ENCODE data around the gene ADAMTS12. TPM values are rescaled to one million over a fixed set of nuclear protein-coding genes. Genes with fewer than 3 reads are reported as not detected.

Gene ADAMTS12
- polyA plus RNA-seq, 1 donor (not counting 4 experiments of a cell fraction or from before 2014, with no cell fraction given), result 0.49 TPM

DNA sequence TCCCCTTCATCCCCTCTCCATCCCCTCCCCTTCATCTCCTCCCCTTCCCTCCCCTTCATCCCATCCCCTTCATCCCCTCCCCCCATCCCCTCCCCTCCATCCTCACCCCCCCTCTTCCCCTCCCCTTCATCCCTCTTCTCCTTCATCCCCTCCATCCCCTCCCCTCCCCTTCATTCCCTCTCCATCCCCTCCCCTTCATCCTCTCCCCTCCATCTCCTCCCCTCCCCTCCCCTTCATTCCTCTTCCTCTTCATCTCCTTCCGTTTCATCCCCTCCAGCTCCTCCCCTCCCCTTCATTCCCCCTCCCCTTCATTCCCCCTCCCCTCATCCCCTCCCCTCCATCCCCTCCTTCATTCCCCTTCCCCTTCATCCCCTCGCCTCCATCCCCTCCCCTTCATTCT, 410.9 kb downstream of the ADAMTS12 start:
- TF ChIP-seq EZH2 (IDR thresholded peaks at IDR 0.05; ENCODE audit: low read length) (no peak), CTCF (optimal IDR thresholded peaks at IDR 0.05 in 1 of 3, IDR thresholded peaks at IDR 0.05 in 1 of 3, conservative IDR thresholded peaks at IDR 0.05 in 1 of 3; ENCODE audit: extremely low read depth in 1 of 3, insufficient read depth in 2 of 3, low read length in 3 of 3) (no peak)
- H3K36me3 ChIP-seq (ENCODE audit: control insufficient read depth in 2 of 2, extremely low read depth in 1 of 2, insufficient read depth in 2 of 2, low read length in 2 of 2), result peaks cover 2 to 3% of the 10 kb centered on the region in 2 experiments
- dilution Hi-C loops (cut with MboI; ENCODE audit: extremely low pct_ligation_motif_present, low sequenced_read_pairs), result loop anchor here (25.0 kb wide), 1 partner anchor 456 kb away; the partner anchor contains the start of gene RXFP3
- H3K9ac ChIP-seq (ENCODE audit: control insufficient read depth, extremely low read depth, insufficient read depth, low read length), result no peak overlapping the region
- H3K79me2 ChIP-seq (ENCODE audit: control insufficient read depth, insufficient read depth, low read length), result no peaks in the 10 kb centered on the region
- no peaks in the 10 kb centered on the region for H4K20me1 ChIP-seq (ENCODE audit: control insufficient read depth, extremely low read depth, insufficient read depth, low read length)
- FAIRE-seq (no peak), DNase-seq (ENCODE audit: low read depth, low spot score) (no peak)
- no peaks in the 10 kb centered on the region for H3K27me3 ChIP-seq (ENCODE audit: control insufficient read depth, extremely low read depth, insufficient read depth, low read length)
- no peaks in the 10 kb centered on the region for H3K4me1 ChIP-seq (ENCODE audit: control insufficient read depth, extremely low read depth, insufficient read depth, low read length)
- H3K4me3 ChIP-seq (ENCODE audit: control insufficient read depth in 2 of 3, extremely low read depth in 1 of 3, insufficient read depth in 2 of 3, low read depth in 1 of 3, low read length in 3 of 3), result no peak overlapping the region
- H3K9me3 ChIP-seq (ENCODE audit: control insufficient read depth, low read depth, low read length), result no peaks in the 10 kb centered on the region
- no peaks in the 10 kb centered on the region for H3K9me1 ChIP-seq (ENCODE audit: control insufficient read depth, extremely low read depth, insufficient read depth, low read length)
- H3K4me2 ChIP-seq (ENCODE audit: control insufficient read depth, extremely low read depth, insufficient read depth, low read depth, low read length), result no peak overlapping the region
- H3K27ac ChIP-seq (ENCODE audit: control insufficient read depth, insufficient read depth, low read length), result no peak overlapping the region
- H2AFZ ChIP-seq (ENCODE audit: control insufficient read depth, low read length), result no peak overlapping the region

GRCh38 chr5:33479311-33479710, 412.5 kb downstream of the ADAMTS12 start:
- Histone ChIP-seq H3K4me1 (ENCODE audit: control insufficient read depth, extremely low read depth, insufficient read depth, low read length) (no peaks in the 10 kb centered on the region), H3K4me2 (ENCODE audit: control insufficient read depth, extremely low read depth, insufficient read depth, low read depth, low read length) (no peak overlapping the region), H3K79me2 (ENCODE audit: control insufficient read depth, insufficient read depth, low read length) (no peaks in the 10 kb centered on the region), H2AFZ (ENCODE audit: control insufficient read depth, low read length) (no peak overlapping the region), H3K36me3 (ENCODE audit: control insufficient read depth in 2 of 2, extremely low read depth in 1 of 2, insufficient read depth in 2 of 2, low read length in 2 of 2) (peaks cover 3 to 4% of the 10 kb centered on the region in 2 experiments), H3K4me3 (ENCODE audit: control insufficient read depth in 2 of 3, extremely low read depth in 1 of 3, insufficient read depth in 2 of 3, low read depth in 1 of 3, low read length in 3 of 3) (no peak overlapping the region), H4K20me1 (ENCODE audit: control insufficient read depth, extremely low read depth, insufficient read depth, low read length) (no peaks in the 10 kb centered on the region), H3K27ac (ENCODE audit: control insufficient read depth, insufficient read depth, low read length) (no peak overlapping the region), H3K9ac (ENCODE audit: control insufficient read depth, extremely low read depth, insufficient read depth, low read length) (no peak overlapping the region), H3K9me3 (ENCODE audit: control insufficient read depth, low read depth, low read length) (no peaks in the 10 kb centered on the region), H3K9me1 (ENCODE audit: control insufficient read depth, extremely low read depth, insufficient read depth, low read length) (no peaks in the 10 kb centered on the region), H3K27me3 (ENCODE audit: control insufficient read depth, extremely low read depth, insufficient read depth, low read length) (no peaks in the 10 kb centered on the region)
- DNase-seq (ENCODE audit: low read depth, low spot score) (no peak), FAIRE-seq (no peak)
- dilution Hi-C loops (cut with MboI; ENCODE audit: extremely low pct_ligation_motif_present, low sequenced_read_pairs), result loop anchor here (25.0 kb wide), 1 partner anchor 458 kb away; the partner anchor contains the start of gene RXFP3
- TF ChIP-seq EZH2 (IDR thresholded peaks at IDR 0.05; ENCODE audit: low read length), result no peak
- TF ChIP-seq CTCF (optimal IDR thresholded peaks at IDR 0.05 in 1 of 3, IDR thresholded peaks at IDR 0.05 in 1 of 3, conservative IDR thresholded peaks at IDR 0.05 in 1 of 3; ENCODE audit: extremely low read depth in 1 of 3, insufficient read depth in 2 of 3, low read length in 3 of 3), result no peak
